Thoracic aorta (tissue), 2 donors: ENCODE results near the gene PRSS35. TPM values are rescaled to one million over a fixed set of nuclear protein-coding genes. Genes with fewer than 3 reads are reported as not detected.
"Not testable (repeated sequence)": the region's sequence is repeated elsewhere in the genome, so short reads cannot be mapped to it uniquely, and the experiment has no call there.

Experiments used
- ATAC-seq: fragments of 150-250 bp; one replicate; pipeline ENCODE4 v1.8.0; 2017; ENCODE audit warnings: low read depth; ENCODE audit not compliant: insufficient number of reproducible peaks, low FRiP score
- DNase-seq: peaks from one replicate; pipeline ENCODE4 v3.0.0-alpha.2; 2020; ENCODE audit warnings: low spot score
- H3K27ac ChIP-seq, 2 donors: fragments of 200-600 bp; sonication (generic); 1 replicate in 1 of 2; 2 replicates in 1 of 2; pipeline ENCODE4 v1.5.1; 2016; ENCODE audit warnings: mild to moderate bottlenecking in 2 of 2, moderate library complexity in 2 of 2
- H3K27me3 ChIP-seq: fragments of 200-600 bp; sonication (generic); replicated peaks from 2 replicates; pipeline ENCODE4 v1.6.0; 2016; ENCODE audit warnings: mild to moderate bottlenecking; ENCODE audit not compliant: insufficient read depth
- H3K36me3 ChIP-seq: fragments of 200-600 bp; sonication (generic); one replicate; pipeline ENCODE4 v1.5.1; 2016
- H3K4me1 ChIP-seq, 2 donors: fragments of 200-600 bp; sonication (generic); 1 replicate in 1 of 2; 2 replicates in 1 of 2; pipeline versions ENCODE4 v1.5.1 to v1.6.0; 2016; ENCODE audit warnings: low read depth in 2 of 2, mild to moderate bottlenecking in 1 of 2; ENCODE audit not compliant: control insufficient read depth in 1 of 2
- H3K4me3 ChIP-seq: fragments of 200-600 bp; sonication (generic); 2 replicates; pipeline ENCODE4 v1.5.1; 2016; ENCODE audit warnings: mild to moderate bottlenecking
- H3K9me3 ChIP-seq: fragments of 200-600 bp; sonication (generic); 2 replicates; pipeline ENCODE4 v1.5.1; 2016
- total RNA-seq, 2 donors: library from RNA; depleted of rRNA; stranded (reverse); fragments of >200 nt; gene quantifications; one replicate each; pipeline versions ENCODE4 v1.1.0 to v1.2.3, GENCODE V29; 2016
- TF ChIP-seq, protein P1 (sequence below): fragments of 200-600 bp; sonication (generic); IDR thresholded peaks from one replicate; pipeline ENCODE4 v1.5.1; 2019; ENCODE audit warnings: antibody characterized with exemption

Gene PRSS35
- total RNA-seq, 2 donors from 2014 or later: 3.1 to 4.7 TPM

DNA sequence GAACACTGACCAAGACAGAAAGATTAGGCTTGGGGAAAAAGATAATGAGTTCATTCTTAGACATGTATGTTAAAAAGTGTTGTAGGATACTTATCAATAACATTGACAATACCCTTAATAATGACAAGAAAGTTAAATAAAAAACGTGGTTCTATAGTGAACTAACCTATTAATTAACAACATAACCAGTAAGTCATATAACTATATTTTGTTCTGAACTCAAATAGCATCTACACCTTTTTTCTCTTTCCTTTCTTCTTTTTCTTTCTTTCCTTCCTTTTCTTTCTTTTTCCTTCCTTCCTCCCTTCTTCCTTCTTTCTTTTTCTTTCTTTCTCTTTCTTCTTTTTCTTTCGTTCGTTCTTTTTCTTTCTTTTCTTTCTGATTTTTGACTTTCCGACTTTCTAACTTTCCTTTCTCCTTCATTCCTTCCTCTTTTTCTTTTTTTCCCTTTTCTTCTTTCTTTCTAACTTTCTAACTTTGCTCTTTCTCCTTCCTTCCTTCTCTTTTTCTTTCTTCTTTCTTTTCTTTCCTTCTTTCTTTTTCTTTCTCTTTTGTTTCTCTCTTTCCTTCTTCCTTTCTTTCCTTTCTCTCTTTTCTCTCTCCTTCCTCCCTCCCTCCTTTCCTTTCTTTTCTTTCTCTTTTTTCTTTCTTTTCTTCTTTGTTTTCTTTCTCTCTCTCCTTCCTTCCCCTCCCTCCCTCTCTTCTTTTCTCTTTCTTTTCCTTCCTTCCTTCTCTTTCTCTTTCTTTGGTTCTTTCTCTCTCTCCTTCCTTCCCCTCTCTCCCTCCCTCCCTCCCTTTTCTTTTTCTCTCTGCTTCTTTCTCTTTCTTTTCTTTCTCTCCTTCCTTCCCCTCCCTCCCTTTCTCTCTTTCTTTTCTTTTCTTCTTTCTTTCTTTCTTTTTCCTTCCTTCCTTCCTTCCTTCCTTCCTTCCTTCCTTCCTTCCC, 24.6 kb downstream of the PRSS35 start:
- H3K36me3 ChIP-seq: no peaks in the 10 kb centered on the region
- no peak overlapping the region for H3K4me3 ChIP-seq
- TF ChIP-seq, protein P1, sequence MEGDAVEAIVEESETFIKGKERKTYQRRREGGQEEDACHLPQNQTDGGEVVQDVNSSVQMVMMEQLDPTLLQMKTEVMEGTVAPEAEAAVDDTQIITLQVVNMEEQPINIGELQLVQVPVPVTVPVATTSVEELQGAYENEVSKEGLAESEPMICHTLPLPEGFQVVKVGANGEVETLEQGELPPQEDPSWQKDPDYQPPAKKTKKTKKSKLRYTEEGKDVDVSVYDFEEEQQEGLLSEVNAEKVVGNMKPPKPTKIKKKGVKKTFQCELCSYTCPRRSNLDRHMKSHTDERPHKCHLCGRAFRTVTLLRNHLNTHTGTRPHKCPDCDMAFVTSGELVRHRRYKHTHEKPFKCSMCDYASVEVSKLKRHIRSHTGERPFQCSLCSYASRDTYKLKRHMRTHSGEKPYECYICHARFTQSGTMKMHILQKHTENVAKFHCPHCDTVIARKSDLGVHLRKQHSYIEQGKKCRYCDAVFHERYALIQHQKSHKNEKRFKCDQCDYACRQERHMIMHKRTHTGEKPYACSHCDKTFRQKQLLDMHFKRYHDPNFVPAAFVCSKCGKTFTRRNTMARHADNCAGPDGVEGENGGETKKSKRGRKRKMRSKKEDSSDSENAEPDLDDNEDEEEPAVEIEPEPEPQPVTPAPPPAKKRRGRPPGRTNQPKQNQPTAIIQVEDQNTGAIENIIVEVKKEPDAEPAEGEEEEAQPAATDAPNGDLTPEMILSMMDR: no peak
- ATAC-seq (no peak), DNase-seq (no peak)
- peaks cover 0 to 6% of the 10 kb centered on the region in 2 donors for H3K4me1 ChIP-seq
- H3K27ac ChIP-seq: no peak overlapping the region
- no peaks in the 10 kb centered on the region for H3K27me3 ChIP-seq
- no peaks in the 10 kb centered on the region for H3K9me3 ChIP-seq

DNA sequence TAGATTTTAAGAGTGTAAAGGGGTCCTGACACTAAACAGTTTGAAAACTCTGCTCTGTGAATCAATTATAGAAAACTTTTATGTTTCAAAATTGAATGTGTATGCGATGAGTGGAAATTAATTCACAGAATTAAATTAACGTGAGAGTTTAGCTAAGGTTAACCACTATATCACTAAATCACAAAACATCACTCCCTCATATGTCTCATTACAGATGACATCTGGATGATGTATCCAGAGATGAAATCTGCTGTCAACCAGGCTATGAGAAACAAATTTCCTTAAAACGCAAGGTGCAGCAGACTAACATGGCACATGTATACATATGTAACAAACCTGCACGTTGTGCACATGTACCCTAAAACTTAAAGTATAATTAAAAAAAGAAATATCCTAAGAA, 27.3 kb downstream of the PRSS35 start:
- H3K4me3 ChIP-seq: no peak overlapping the region
- no peak for ATAC-seq
- no peaks in the 10 kb centered on the region for H3K27me3 ChIP-seq
- no peaks in the 10 kb centered on the region for H3K36me3 ChIP-seq
- DNase-seq: no peak
- H3K27ac ChIP-seq: no peak overlapping the region
- TF ChIP-seq, protein P1: no peak
- H3K4me1 ChIP-seq: peaks cover 0 to 6% of the 10 kb centered on the region in 2 donors
- H3K9me3 ChIP-seq: no peaks in the 10 kb centered on the region

DNA sequence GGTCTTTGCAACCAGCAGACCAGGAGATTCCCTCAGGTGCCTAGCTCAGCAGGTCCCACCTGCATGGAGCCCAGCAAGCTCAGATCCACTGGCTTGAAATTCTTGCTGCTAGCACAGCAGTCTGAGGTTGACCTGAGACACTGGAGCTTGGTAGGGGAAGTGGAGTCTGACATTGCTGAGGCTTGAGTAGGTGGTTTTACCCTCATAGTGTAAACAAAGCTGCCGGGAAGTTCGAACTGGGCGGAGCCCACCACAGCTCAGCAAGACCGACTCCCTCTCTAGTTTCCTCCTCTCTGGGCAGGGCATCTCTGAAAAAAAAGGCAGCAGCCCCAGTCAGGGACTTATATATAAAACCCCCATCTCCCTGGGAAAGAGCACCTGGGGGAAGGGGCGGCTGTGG, 34.3 kb downstream of the PRSS35 start:
- ATAC-seq (no peak), DNase-seq (no peak)
- no peaks in the 10 kb centered on the region for H3K36me3 ChIP-seq
- H3K9me3 ChIP-seq: no peaks in the 10 kb centered on the region
- H3K27me3 ChIP-seq: no peaks in the 10 kb centered on the region
- no peaks in the 10 kb centered on the region for H3K4me1 ChIP-seq
- TF ChIP-seq, protein P1: no peak
- H3K4me3 ChIP-seq: no peak overlapping the region
- no peak overlapping the region for H3K27ac ChIP-seq

DNA sequence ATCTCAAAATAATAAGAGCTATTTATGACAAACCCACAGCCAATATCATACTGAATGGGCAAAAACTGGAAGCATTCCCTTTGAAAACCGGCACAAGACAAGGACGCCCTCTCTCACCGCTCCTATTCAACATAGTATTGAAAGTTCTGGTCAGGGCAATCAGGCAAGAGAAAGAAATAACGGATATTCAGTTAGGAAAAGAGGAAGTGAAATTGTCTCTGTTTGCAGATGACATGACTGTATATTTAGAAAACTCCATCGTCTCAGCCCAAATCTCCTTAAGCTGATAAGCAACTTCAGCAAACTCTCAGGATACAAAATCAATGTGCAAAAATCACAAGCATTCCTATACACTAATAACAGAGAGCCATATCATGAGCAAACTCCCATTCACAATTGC, 38.1 kb downstream of the PRSS35 start:
- H3K9me3 ChIP-seq, ATAC-seq, DNase-seq: not testable (repeated sequence)

DNA sequence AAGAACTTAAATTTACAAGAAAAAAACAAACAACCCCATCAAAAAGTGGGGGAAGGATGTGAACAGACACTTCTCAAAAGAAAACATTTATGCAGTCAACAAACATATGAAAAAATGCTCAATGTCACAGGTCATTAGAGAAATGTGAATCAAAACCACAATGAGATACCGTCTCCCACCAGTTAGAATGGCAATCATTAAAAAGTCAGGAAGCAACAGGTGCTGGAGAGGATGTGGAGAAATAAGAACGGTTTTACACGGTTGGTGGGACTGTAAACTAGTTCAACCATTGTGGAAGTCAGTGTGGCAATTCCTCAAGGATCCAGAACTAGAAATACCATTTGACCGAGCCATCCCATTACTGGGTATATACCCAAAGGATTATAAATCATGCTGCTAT, 39.4 kb downstream of the PRSS35 start:
- H3K36me3 ChIP-seq, DNase-seq, ATAC-seq, H3K4me1 ChIP-seq, H3K27ac ChIP-seq, H3K9me3 ChIP-seq, H3K4me3 ChIP-seq, H3K27me3 ChIP-seq: not testable (repeated sequence)

More for the DNA sequence above, 38.1 kb downstream of the PRSS35 start:
- not testable (repeated sequence) for H3K36me3 ChIP-seq, H3K4me1 ChIP-seq, H3K27ac ChIP-seq, H3K27me3 ChIP-seq, H3K4me3 ChIP-seq

DNA sequence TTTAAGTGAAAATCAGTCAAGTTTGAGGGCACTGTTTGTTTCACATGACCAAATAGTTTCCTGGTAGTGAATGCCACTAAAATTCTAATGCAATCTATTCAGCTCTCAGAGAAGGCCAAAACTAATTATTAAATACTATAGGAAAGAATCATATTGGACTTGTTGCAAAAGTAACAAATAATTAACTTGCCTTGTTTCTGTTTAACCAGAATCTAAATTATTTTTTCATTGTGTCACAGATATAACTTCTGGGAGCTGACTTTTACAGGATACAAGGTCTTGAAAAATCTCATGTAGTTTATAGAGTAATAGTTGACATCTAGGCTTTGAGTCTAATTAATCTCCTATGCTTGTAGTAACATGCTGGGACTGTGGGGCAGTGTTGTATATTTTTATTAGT, 44.5 kb downstream of the PRSS35 start:
- no peaks in the 10 kb centered on the region for H3K36me3 ChIP-seq
- TF ChIP-seq, protein P1: no peak
- no peak overlapping the region for H3K4me3 ChIP-seq
- no peak overlapping the region for H3K27ac ChIP-seq
- DNase-seq: no peak
- no peak for ATAC-seq
- H3K27me3 ChIP-seq: no peaks in the 10 kb centered on the region
- no peaks in the 10 kb centered on the region for H3K4me1 ChIP-seq
- no peaks in the 10 kb centered on the region for H3K9me3 ChIP-seq
